GM12864 (cell line): ENCODE data around the gene DPY19L3.

Experiments
- DNase-seq: peaks from one replicate; pipeline ENCODE4 v3.0.0-alpha.2; 2011; ENCODE audit warnings: low read depth
- H3K4me3 ChIP-seq: 2 replicates; pipeline ENCODE4 v1.5.1; 2011; ENCODE audit warnings: mild to moderate bottlenecking, low read depth, low read length, control low read depth
- TF ChIP-seq, protein P1 (sequence below): IDR thresholded peaks from 2 replicates; pipeline ENCODE4 v1.5.1; 2011; ENCODE audit warnings: low read depth, mild to moderate bottlenecking, moderate library complexity, low read length, control low read depth, inconsistent platforms; ENCODE audit errors: missing control alignments

The DPY19L3 gene

DNA sequence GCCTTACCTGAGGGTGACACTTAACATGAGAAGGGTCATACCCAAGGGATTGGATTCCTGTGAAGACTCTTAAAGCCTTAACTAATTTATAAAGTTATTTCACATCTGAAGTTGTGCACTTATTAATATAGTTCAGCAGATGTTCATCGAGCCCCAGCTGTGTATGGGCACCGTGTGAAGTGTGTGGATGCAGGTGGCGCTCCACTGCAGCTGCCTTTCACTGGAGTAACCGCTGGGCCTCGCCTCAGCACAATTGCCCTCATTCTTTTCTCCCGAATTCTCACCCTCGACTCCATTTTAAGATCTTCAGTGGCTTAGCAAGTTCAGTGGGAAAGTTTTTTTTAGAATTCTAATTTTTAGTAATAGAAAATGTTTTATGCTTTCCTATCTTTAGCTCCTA is 66.2 kb downstream of the DPY19L3 start:
- H3K4me3 ChIP-seq = no peak overlapping the region
- TF ChIP-seq, protein P1, sequence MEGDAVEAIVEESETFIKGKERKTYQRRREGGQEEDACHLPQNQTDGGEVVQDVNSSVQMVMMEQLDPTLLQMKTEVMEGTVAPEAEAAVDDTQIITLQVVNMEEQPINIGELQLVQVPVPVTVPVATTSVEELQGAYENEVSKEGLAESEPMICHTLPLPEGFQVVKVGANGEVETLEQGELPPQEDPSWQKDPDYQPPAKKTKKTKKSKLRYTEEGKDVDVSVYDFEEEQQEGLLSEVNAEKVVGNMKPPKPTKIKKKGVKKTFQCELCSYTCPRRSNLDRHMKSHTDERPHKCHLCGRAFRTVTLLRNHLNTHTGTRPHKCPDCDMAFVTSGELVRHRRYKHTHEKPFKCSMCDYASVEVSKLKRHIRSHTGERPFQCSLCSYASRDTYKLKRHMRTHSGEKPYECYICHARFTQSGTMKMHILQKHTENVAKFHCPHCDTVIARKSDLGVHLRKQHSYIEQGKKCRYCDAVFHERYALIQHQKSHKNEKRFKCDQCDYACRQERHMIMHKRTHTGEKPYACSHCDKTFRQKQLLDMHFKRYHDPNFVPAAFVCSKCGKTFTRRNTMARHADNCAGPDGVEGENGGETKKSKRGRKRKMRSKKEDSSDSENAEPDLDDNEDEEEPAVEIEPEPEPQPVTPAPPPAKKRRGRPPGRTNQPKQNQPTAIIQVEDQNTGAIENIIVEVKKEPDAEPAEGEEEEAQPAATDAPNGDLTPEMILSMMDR = no peak
- DNase-seq = no peak

DNA sequence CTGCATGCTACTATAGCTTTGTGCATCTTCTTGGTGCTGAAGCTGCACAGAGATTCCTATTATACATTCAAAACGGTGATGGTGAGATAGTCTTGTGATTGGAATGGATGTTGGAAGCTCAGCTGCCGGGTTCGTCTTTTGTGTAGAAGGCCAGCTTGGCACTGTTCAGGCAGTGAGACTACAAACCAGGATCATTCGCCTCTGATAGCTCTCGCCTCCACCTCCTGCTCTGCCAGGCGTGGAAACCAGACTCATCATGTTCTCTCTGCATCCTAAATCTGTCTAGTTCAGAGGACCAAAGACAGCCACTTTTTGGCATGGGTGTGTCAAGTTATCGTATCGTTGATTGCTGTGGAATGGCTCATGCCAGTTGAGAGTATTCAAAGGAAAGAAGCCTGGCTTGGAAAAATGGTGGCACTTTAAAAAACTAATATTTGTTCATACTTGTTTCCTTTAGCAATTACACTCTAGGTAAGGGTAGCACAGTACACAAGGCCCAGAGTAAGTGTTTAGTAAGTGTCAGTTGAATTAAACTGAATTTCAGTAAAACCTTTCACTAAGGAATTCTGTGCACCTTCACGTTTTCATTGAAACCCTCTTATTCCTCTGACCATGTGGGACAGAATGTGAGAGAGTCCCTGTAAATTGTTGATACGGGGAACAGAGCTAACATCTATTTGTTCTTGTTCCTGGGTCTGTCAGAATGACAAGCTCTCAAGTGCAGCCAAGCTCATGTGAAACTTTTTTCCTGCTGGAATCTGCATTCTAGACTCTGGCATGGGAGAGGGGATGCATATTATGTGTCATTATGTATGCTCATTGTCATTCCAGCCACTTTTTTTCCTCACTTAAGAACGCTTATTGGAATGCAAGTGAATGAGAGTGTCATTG is 69.8 kb downstream of the DPY19L3 start:
- TF ChIP-seq, protein P1 = no peak
- DNase-seq = no peak
- H3K4me3 ChIP-seq = no peak overlapping the region

- TF ChIP-seq, protein P1 = no peak
- no peak overlapping the region for H3K4me3 ChIP-seq
- no peak for DNase-seq
These were observed 70.4 kb downstream of the DPY19L3 start for GRCh38 chr19:32476032-32476350.

- no peak for DNase-seq
- TF ChIP-seq, protein P1 = no peak
- no peak overlapping the region for H3K4me3 ChIP-seq
These were observed 74.8 kb downstream of the DPY19L3 start for GRCh38 chr19:32480321-32480720.

GRCh38 chr19:32483574-32483973 is 78.0 kb downstream of the DPY19L3 start:
- H3K4me3 ChIP-seq = no peak overlapping the region
- DNase-seq = no peak
- TF ChIP-seq, protein P1 = no peak

GRCh38 chr19:32489971-32490370 is 84.4 kb downstream of the DPY19L3 start:
- DNase-seq = no peak
- TF ChIP-seq, protein P1 = no peak
- H3K4me3 ChIP-seq = no peak overlapping the region

DNA sequence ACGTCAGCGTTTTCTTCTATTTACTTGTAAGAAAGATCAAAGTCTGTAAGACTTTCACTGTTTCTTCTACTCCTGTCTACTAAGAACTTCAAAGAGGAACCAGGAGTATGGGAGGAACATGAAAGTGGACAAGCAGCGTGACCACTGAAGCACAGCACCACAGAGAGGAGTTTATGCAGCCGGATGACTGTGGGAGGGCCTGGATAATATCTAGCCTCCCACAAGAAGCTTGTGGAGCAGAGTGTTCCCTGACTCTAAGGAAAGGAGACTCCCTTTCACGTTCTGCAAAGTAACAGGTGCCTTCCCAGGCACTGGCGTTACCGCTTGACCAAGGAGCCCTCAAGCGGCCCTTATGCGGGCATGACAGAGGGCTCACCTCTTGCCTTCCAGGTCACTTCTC is 91.8 kb downstream of the DPY19L3 start:
- TF ChIP-seq, protein P1 = no peak
- no peak for DNase-seq
- no peak overlapping the region for H3K4me3 ChIP-seq
